ENCODE measurements around the gene ZNF440. TPM values are rescaled to one million over a fixed set of nuclear protein-coding genes. Genes with fewer than 3 reads are reported as not detected.
"Not testable (repeated sequence)": the region's sequence is repeated elsewhere in the genome, so short reads cannot be mapped to it uniquely, and the experiment has no call there.

The ZNF440 gene
- total and polyA plus RNA-seq, 10 of the 15 experiments (the other 5 are each of a cell fraction or from before 2014, with no cell fraction given): 1.3 to 8.9 (median 3.8) TPM

DNA sequence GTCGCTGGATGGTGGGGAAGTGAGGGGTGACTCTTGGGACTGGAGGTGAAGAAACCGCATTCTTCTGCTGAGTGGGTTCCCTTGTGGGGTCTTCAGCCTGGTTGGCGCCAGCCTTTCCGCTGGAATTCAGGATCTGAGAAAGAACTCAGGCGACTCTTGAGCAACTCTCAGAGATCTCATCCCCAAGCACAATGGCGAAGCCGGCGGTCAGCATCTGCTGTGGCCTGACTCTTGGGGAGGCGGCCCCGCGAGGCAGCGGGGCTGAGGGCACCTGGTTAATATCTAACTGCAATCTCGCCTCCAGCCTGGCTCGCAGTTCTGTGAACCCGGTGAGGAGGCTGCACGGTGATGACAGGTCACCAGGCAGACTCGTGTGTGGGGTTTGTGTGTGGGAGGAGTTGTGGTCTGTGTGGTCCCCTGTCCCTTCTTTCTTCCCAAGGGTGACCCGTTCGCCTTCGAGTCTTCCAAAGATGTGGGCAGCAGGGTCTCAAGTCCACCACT lies 46.4 kb upstream of the ZNF440 start (continued):
- TF ChIP-seq SREBF2 (IDR thresholded peaks at IDR 0.05; ENCODE audit: low read length): no peak

DNA sequence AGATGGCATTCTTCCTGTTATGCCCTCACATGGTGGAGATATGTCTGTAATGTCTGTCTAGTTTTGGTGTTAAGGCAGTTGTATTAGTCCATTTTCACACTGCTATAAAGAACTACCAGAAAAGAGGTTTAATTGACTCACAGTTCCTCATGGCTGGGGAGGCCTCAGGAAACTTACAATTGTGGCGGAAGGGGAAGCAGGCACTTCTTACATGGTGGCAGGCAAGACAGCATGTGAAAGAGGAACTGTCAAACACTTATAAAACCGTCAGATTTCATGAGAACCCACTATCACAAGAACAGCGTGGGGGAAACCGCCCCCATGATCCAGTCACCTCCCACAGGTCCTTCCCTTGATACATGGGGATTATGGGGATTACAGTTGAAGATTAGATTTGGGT lies 44.1 kb upstream of the ZNF440 start:
- Histone ChIP-seq H3K27ac (ENCODE audit: control insufficient read depth, insufficient read depth) (no peak overlapping the region), H3K79me2 (ENCODE audit: control insufficient read depth, insufficient read depth, low read length) (peaks cover 15% of the 10 kb centered on the region), H2AFZ (ENCODE audit: control insufficient read depth, low read depth, low read length) (no peak overlapping the region), H3K4me1 (ENCODE audit: control insufficient read depth, insufficient read depth, low read length) (peaks cover 3% of the 10 kb centered on the region), H3K27me3 (replicated peaks in 1 of 2; ENCODE audit: control insufficient read depth in 2 of 2, insufficient read depth in 2 of 2, low read length in 1 of 2) (no peaks in the 10 kb centered on the region), H3K36me3 (ENCODE audit: control insufficient read depth in 2 of 2, insufficient read depth in 2 of 2, low read length in 1 of 2) (no peaks in the 10 kb centered on the region), H3K4me3 (no peak overlapping the region), H3K9me3 (replicated peaks; ENCODE audit: control insufficient read depth, insufficient read depth, low read length) (peaks cover 12% of the 10 kb centered on the region; the same call in 2 of the 3 replicates), H4K20me1 (ENCODE audit: control insufficient read depth, insufficient read depth) (no peaks in the 10 kb centered on the region), H3K9ac (ENCODE audit: control insufficient read depth, insufficient read depth, low read length) (no peak overlapping the region), H3K4me2 (ENCODE audit: control insufficient read depth, insufficient read depth) (no peak overlapping the region)
- ChIA-PET CTCF (no interaction called here), RAD21 (ENCODE audit: unreplicated experiment) (no interaction called here), POLR2A (no interaction called here), SMC1A (ENCODE audit: uncharacterized antibody, unreplicated experiment) (no interaction called here)
- in situ Hi-C loops (cut with MboI) (no loop called here), intact Hi-C loops (cut with micrococcal nuclease; ENCODE audit: unreplicated experiment) (no loop called here)
- FAIRE-seq: no peak
- 89% methylated on average over 4 of the region's 4 CpGs for WGBS (ENCODE audit: insufficient coverage, insufficient replicate concordance, low lambda C conversion rate, missing lambda C conversion rate)
- no TSS peak for BruUV-seq (replicated peaks)
- no peak for ATAC-seq
- TF ChIP-seq, protein P1, sequence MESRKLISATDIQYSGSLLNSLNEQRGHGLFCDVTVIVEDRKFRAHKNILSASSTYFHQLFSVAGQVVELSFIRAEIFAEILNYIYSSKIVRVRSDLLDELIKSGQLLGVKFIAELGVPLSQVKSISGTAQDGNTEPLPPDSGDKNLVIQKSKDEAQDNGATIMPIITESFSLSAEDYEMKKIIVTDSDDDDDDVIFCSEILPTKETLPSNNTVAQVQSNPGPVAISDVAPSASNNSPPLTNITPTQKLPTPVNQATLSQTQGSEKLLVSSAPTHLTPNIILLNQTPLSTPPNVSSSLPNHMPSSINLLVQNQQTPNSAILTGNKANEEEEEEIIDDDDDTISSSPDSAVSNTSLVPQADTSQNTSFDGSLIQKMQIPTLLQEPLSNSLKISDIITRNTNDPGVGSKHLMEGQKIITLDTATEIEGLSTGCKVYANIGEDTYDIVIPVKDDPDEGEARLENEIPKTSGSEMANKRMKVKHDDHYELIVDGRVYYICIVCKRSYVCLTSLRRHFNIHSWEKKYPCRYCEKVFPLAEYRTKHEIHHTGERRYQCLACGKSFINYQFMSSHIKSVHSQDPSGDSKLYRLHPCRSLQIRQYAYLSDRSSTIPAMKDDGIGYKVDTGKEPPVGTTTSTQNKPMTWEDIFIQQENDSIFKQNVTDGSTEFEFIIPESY (IDR thresholded peaks at IDR 0.05): peak; percentile 64; the same call in 1 of the 2 replicates
- no peak for TF ChIP-seq KLF5 (IDR thresholded peaks at IDR 0.05; ENCODE audit: partially characterized antibody)
- no peak for DNase-seq (ENCODE audit: low read depth, low spot score)

DNA sequence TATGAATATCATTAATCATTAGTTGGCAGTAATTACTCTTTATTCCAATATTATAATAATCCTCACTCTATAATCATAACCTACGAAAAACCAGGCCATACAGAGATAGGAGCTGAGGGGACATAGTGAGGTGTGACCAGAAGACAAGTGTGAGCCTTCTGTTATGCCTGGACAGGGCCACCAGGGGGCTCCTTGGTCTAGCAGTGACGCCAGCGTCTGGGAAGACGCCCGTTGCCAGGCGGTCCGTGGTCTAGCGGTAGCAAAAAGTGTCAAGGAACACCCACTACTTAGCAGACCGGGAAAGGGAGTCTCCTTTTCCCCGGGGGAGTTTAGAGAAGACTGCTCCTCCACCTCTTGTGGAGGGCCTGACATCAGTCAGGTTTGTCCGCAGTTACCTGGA lies 42.6 kb upstream of the ZNF440 start:
- POLR2A ChIA-PET; H3K4me2 ChIP-seq (ENCODE audit: control insufficient read depth, insufficient read depth); FAIRE-seq; RAD21 ChIA-PET (ENCODE audit: unreplicated experiment); H3K4me3 ChIP-seq; H3K27ac ChIP-seq (ENCODE audit: control insufficient read depth, insufficient read depth); H3K9ac ChIP-seq (ENCODE audit: control insufficient read depth, insufficient read depth, low read length); intact Hi-C loops (cut with micrococcal nuclease; ENCODE audit: unreplicated experiment); in situ Hi-C loops (cut with MboI); H2AFZ ChIP-seq (ENCODE audit: control insufficient read depth, low read depth, low read length); BruUV-seq (replicated peaks); H3K27me3 ChIP-seq (replicated peaks in 1 of 2; ENCODE audit: control insufficient read depth in 2 of 2, insufficient read depth in 2 of 2, low read length in 1 of 2); H3K36me3 ChIP-seq (ENCODE audit: control insufficient read depth in 2 of 2, insufficient read depth in 2 of 2, low read length in 1 of 2); H3K4me1 ChIP-seq (ENCODE audit: control insufficient read depth, insufficient read depth, low read length); H4K20me1 ChIP-seq (ENCODE audit: control insufficient read depth, insufficient read depth); ATAC-seq; DNase-seq (ENCODE audit: low read depth, low spot score): not testable (repeated sequence)
- ChIA-PET SMC1A (ENCODE audit: uncharacterized antibody, unreplicated experiment) (interaction anchor here (0.6 kb wide), 1 partner anchor 63 kb away, joined by 3 read pairs; no protein-coding TSS in a partner anchor), CTCF (interaction anchor here (1.3 kb wide), 1 partner anchor 27 kb away, joined by 5 read pairs; the partner anchor contains the start of gene ZNF491)
- TF ChIP-seq, protein P1 (IDR thresholded peaks at IDR 0.05): 0 out of 2 replicates have a peak, but pooled peaks have one; percentile 43
- TF ChIP-seq, protein P2, sequence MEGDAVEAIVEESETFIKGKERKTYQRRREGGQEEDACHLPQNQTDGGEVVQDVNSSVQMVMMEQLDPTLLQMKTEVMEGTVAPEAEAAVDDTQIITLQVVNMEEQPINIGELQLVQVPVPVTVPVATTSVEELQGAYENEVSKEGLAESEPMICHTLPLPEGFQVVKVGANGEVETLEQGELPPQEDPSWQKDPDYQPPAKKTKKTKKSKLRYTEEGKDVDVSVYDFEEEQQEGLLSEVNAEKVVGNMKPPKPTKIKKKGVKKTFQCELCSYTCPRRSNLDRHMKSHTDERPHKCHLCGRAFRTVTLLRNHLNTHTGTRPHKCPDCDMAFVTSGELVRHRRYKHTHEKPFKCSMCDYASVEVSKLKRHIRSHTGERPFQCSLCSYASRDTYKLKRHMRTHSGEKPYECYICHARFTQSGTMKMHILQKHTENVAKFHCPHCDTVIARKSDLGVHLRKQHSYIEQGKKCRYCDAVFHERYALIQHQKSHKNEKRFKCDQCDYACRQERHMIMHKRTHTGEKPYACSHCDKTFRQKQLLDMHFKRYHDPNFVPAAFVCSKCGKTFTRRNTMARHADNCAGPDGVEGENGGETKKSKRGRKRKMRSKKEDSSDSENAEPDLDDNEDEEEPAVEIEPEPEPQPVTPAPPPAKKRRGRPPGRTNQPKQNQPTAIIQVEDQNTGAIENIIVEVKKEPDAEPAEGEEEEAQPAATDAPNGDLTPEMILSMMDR (IDR thresholded peaks at IDR 0.05 in 2 of 3, conservative IDR thresholded peaks at IDR 0.05 in 1 of 3; ENCODE audit: control insufficient read depth in 2 of 3, extremely low read depth in 1 of 3, insufficient read depth in 1 of 3, low read depth in 3 of 3, low read length in 3 of 3): 0 out of 6 replicates have a peak, but pooled peaks of 1 of the 3 experiments have one; percentile 9
- H3K9me3 ChIP-seq (replicated peaks; ENCODE audit: control insufficient read depth, insufficient read depth, low read length): peaks cover 17% of the 10 kb centered on the region; the same call in 2 of the 3 replicates
- 93% methylated on average over 11 of the region's 11 CpGs for WGBS (ENCODE audit: insufficient coverage, insufficient replicate concordance, low lambda C conversion rate, missing lambda C conversion rate)
- peaks cover 15% of the 10 kb centered on the region for H3K79me2 ChIP-seq (ENCODE audit: control insufficient read depth, insufficient read depth, low read length)
